Esophagus squamous epithelium (tissue), 5 donors: Measurements from ENCODE around the gene ACVR1B. TPM values are rescaled to one million over a fixed set of nuclear protein-coding genes. Genes with fewer than 3 reads are reported as not detected.
A peak's percentile ranks its signal among the peaks of the same experiment; 100 is the strongest.

Experiments used
- DNase-seq: peaks from one replicate; lab custom pipeline; 2025; lab: John Stamatoyannopoulos, UW
- H3K27ac ChIP-seq, 4 donors: fragments of 200-600 bp; sonication (generic); one replicate each; pipeline ENCODE4 v1.5.1; 2016 to 2019; ENCODE audit warnings: mild to moderate bottlenecking in 1 of 4
- H3K27me3 ChIP-seq, 4 donors: fragments of 200-600 bp; sonication (generic); 1 replicate in 3 of 4; 2 replicates in 1 of 4; pipeline versions ENCODE4 v1.5.1 to v1.6.0; 2017 to 2021; ENCODE audit warnings: antibody characterized with exemption in 1 of 4
- H3K36me3 ChIP-seq, 3 donors: fragments of 200-600 bp; sonication (generic); one replicate each; pipeline ENCODE4 v1.5.1; 2016 to 2019
- H3K4me1 ChIP-seq, 3 donors: fragments of 200-600 bp; sonication (generic); one replicate each; pipeline ENCODE4 v1.5.1; 2017 to 2019
- H3K4me3 ChIP-seq, 4 donors: fragments of 200-600 bp; sonication (generic); 1 replicate in 3 of 4; 2 replicates in 1 of 4; pipeline ENCODE4 v1.5.1; 2016 to 2019; ENCODE audit warnings: mild to moderate bottlenecking in 2 of 4, moderate library complexity in 1 of 4
- H3K9me3 ChIP-seq, 3 donors: fragments of 200-600 bp; sonication (generic); one replicate each; pipeline ENCODE4 v1.5.1; 2016 to 2019
- POLR2A ChIP-seq, 4 donors: fragments of 450-650 bp; IDR thresholded peaks; one replicate each; pipeline ENCODE4 v1.6.1; 2017; ENCODE audit warnings: antibody characterized with exemption in 4 of 4, mild to moderate bottlenecking in 4 of 4, moderate library complexity in 3 of 4
- WGBS, 2 donors: methylation state at CpG; one replicate each; pipeline ENCODE4 v1.1.5; 2018; 5-methylcytosine and 5-hydroxymethylcytosine counted together
- intact Hi-C: fragments of 100-400 bp; cut with DNase I; formaldehyde crosslinking; loops from one replicate; pipeline ENCODE4 v1.15.0; 2022
- total RNA-seq, 4 donors: library from RNA; depleted of rRNA; stranded (reverse); fragments of >200 nt; gene quantifications; one replicate each; pipeline ENCODE4 v1.1.0, GENCODE V29; 2016
- TF ChIP-seq, protein P1 (sequence below), 6 experiments: fragments of 450-650 bp in 4 of 6; fragments of 200-600 bp in 2 of 6; sonication (generic) in 2 of 6; IDR thresholded peaks; one replicate each; pipeline ENCODE4 v1.5.1; 2016 to 2019; ENCODE audit warnings: antibody characterized with exemption in 6 of 6, mild to moderate bottlenecking in 4 of 6, moderate library complexity in 4 of 6
- donor health status: DM: yes; HTN: yes; CAD: no.

ACVR1B gene
- total RNA-seq, 4 donors from 2014 or later: 11.4 to 31.7 (median 16.8) TPM

DNA sequence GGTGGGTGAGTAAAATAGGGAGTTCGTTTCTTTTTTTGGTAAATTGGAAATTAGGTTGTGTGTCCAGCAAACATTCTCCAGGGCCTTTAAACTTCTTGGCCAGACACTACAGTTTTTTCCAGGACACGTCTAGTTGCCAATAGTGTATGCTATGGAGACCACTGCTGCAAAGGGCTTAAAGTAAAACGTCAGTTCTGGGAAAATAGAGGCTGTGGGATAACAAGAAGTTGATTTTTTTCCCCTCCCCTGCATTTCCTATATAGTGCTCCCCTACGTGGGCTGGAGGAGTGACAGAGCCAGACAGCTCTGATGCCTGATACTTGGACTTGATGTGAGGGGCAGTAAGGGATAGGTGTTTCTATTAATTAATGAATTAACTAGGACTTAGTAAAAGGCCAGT is 2.4 kb downstream of the ACVR1B start:
- intact Hi-C loops: no loop called here
- no peaks in the 10 kb centered on the region for H3K9me3 ChIP-seq
- DNase-seq: no peak
- peak overlapping the region in 3 of 4 donors; percentile 3 to 99 (median 81) for H3K4me3 ChIP-seq
- peaks cover 13 to 74% (median 36%) of the 10 kb centered on the region in 3 donors for H3K4me1 ChIP-seq
- WGBS, 2 donors: 23 to 24% methylated on average over 4 of the region's 4 CpGs
- TF ChIP-seq, protein P1, sequence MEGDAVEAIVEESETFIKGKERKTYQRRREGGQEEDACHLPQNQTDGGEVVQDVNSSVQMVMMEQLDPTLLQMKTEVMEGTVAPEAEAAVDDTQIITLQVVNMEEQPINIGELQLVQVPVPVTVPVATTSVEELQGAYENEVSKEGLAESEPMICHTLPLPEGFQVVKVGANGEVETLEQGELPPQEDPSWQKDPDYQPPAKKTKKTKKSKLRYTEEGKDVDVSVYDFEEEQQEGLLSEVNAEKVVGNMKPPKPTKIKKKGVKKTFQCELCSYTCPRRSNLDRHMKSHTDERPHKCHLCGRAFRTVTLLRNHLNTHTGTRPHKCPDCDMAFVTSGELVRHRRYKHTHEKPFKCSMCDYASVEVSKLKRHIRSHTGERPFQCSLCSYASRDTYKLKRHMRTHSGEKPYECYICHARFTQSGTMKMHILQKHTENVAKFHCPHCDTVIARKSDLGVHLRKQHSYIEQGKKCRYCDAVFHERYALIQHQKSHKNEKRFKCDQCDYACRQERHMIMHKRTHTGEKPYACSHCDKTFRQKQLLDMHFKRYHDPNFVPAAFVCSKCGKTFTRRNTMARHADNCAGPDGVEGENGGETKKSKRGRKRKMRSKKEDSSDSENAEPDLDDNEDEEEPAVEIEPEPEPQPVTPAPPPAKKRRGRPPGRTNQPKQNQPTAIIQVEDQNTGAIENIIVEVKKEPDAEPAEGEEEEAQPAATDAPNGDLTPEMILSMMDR (IDR thresholded peaks at IDR 0.05): no peak
- no peak for TF ChIP-seq POLR2A (IDR thresholded peaks at IDR 0.05)
- peak overlapping the region; percentile 62 to 98 (median 84) for H3K27ac ChIP-seq
- no peaks in the 10 kb centered on the region for H3K27me3 ChIP-seq
- peaks cover 0 to 3% (median 0%) of the 10 kb centered on the region in 3 donors for H3K36me3 ChIP-seq

DNA sequence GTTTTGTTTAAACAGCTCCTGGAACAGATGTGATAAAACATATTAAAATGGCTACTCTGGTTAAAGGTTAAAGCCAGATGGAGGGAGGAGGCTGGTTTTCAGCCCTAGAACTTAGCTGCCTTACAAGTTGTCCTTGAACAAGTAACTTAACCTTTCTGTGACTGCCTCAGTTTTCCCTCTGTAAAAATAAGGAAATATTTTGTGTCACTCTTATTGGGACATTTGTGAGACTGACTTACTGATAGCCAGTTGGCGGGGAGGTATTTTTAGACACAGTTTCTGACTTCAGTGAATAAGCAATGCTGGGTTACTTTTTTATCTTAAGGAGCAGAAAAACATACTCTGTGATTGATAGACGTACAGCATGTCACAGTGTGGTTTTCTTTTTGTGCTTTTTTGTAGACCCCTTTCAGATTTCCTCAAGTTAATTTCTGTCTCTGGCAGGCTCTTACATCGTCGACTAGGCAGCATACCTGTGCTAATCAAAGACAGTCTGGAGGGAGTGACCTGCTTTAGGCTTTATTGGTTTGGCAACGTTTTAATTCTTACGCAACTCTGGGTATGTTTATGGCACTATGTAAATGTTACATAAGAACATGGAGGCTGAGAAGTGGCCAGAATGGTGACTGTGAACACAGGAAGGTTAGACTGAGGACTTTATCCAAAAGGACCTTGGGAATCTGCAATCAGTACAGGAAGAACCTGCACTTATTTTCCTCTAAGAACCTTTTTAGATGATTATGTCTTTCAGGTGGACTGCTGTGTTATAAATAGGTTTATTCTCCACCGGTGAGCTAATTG is 3.3 kb downstream of the ACVR1B start:
- intact Hi-C loops: no loop called here
- WGBS, 2 donors: 28 to 31% methylated on average over 7 of the region's 7 CpGs
- TF ChIP-seq POLR2A (IDR thresholded peaks at IDR 0.05): peak in 2 of 4 donors; percentile 59 to 65
- TF ChIP-seq, protein P1 (IDR thresholded peaks at IDR 0.05): no peak
- Histone ChIP-seq H3K4me3 (peak overlapping the region in 3 of 4 donors; percentile 3 to 99 (median 81)), H3K4me1 (peaks cover 18 to 83% (median 42%) of the 10 kb centered on the region in 3 donors), H3K27me3 (no peaks in the 10 kb centered on the region), H3K36me3 (peaks cover 0 to 3% (median 0%) of the 10 kb centered on the region in 3 donors), H3K27ac (peak overlapping the region; percentile 62 to 98 (median 84)), H3K9me3 (no peaks in the 10 kb centered on the region)
- no peak for DNase-seq

DNA sequence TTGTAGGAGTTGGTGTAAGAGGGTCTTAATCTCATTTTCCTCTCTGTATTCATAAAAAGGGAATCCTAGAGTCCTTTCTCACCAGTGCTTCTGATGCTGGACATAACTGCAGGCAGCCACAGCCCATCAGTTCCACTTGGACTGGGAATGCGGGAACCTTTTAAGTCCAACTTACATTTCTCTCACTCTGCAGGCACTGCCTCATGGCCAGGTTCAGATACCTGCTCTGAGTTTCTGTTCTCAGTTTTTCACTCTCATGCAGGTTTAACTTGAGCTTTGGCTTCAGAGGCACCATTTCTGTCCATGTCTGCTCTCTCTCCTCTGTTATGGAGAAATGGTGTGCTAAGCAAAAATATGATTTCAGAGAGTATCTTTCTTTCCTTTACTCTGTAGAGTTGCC is 4.2 kb downstream of the ACVR1B start:
- DNase-seq: no peak
- Histone ChIP-seq H3K27me3 (no peaks in the 10 kb centered on the region), H3K9me3 (no peaks in the 10 kb centered on the region), H3K4me1 (peaks cover 18 to 90% (median 42%) of the 10 kb centered on the region in 3 donors), H3K27ac (peak overlapping the region in 3 of 4 donors; percentile 71 to 98 (median 97)), H3K36me3 (peaks cover 0 to 12% (median 0%) of the 10 kb centered on the region in 3 donors), H3K4me3 (no peak overlapping the region)
- 83 to 94% methylated on average over 1 of the region's 1 CpG for WGBS, 2 donors
- intact Hi-C loops: no loop called here
- TF ChIP-seq POLR2A (IDR thresholded peaks at IDR 0.05): no peak
- TF ChIP-seq, protein P1 (IDR thresholded peaks at IDR 0.05): no peak

DNA sequence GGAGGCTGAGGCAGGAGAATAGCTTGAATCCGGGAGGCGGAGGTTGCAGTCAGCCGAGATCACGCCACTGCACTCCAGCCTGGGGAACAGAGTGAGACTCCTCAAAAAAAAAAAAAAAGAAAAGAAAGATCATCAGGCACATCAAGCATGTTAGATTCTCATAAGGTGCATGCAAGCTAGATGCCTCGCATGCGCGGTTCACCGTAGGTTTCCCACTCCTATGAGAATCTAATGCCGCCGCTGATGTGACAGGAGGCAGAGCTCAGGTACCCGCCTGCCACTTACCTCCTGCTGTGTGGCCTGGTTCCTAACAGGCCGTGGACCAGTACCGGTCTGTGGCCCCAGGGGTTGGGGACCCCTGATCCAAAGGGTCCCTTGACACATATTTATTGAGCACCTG is 7.0 kb downstream of the ACVR1B start:
- H3K4me3 ChIP-seq: no peak overlapping the region
- DNase-seq: no peak
- no peak for TF ChIP-seq POLR2A (IDR thresholded peaks at IDR 0.05)
- TF ChIP-seq, protein P1 (IDR thresholded peaks at IDR 0.05): no peak
- WGBS, 2 donors: 96% methylated on average over 13 of the region's 13 CpGs
- peaks cover 22 to 98% (median 46%) of the 10 kb centered on the region in 3 donors for H3K4me1 ChIP-seq
- intact Hi-C loops: no loop called here
- peaks cover 0 to 17% (median 0%) of the 10 kb centered on the region in 3 donors for H3K36me3 ChIP-seq
- no peaks in the 10 kb centered on the region for H3K9me3 ChIP-seq
- H3K27me3 ChIP-seq: no peaks in the 10 kb centered on the region
- H3K27ac ChIP-seq: peak overlapping the region in 3 of 4 donors; percentile 27 to 52 (median 45)

DNA sequence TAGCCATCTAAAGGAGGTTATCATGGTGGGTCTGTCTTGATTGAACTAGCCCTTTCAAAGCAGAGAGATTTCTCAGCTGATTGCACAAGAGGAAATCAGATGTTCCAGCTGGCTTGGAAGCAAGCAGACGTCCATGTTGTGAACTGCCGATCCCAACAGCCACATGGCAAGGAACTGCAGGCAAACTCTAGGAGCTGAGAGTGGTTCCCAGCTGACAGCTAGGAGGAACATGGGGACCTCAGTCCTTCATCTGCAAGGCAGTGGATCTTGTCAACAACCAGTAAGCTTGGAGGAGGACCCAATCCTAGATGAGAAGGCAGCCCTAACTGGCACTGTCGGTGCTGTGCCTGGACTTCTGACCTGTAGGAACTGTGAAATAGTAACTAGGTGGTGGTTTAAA is 7.7 kb downstream of the ACVR1B start:
- Histone ChIP-seq H3K4me3 (no peak overlapping the region), H3K4me1 (peaks cover 22 to 91% (median 39%) of the 10 kb centered on the region in 3 donors), H3K27ac (peak overlapping the region in 3 of 4 donors; percentile 27 to 52 (median 45)), H3K36me3 (peaks cover 0 to 24% (median 0%) of the 10 kb centered on the region in 3 donors), H3K9me3 (no peaks in the 10 kb centered on the region), H3K27me3 (no peaks in the 10 kb centered on the region)
- intact Hi-C loops: no loop called here
- no peak for DNase-seq
- WGBS, 2 donors: 44 to 45% methylated on average over 2 to 3 of the region's 3 CpGs
- TF ChIP-seq, protein P1 (IDR thresholded peaks at IDR 0.05): no peak
- TF ChIP-seq POLR2A (IDR thresholded peaks at IDR 0.05): no peak
